ENCODE results near the gene HTRA1.

The HTRA1 gene

GRCh38 chr10:122481296-122482056 lies 20.1 kb downstream of the HTRA1 start:
- no peak overlapping the region for H3K27ac ChIP-seq
- TF ChIP-seq CTCF (conservative IDR thresholded peaks at IDR 0.05) (no peak), ZFX (IDR thresholded peaks at IDR 0.05) (no peak)

- TF ChIP-seq ZFX (IDR thresholded peaks at IDR 0.05) (no peak), CTCF (conservative IDR thresholded peaks at IDR 0.05) (no peak)
Observed at GRCh38 chr10:122484276-122485060, 23.1 kb downstream of the HTRA1 start.

GRCh38 chr10:122485670-122486069 lies 24.3 kb downstream of the HTRA1 start:
- TF ChIP-seq CTCF (conservative IDR thresholded peaks at IDR 0.05) (no peak), ZFX (IDR thresholded peaks at IDR 0.05) (no peak)
- H3K27ac ChIP-seq: no peak overlapping the region

More at GRCh38 chr10:122484276-122485060, 23.1 kb downstream of the HTRA1 start:
- H3K27ac ChIP-seq: no peak overlapping the region

- TF ChIP-seq CTCF (conservative IDR thresholded peaks at IDR 0.05) (no peak), ZFX (IDR thresholded peaks at IDR 0.05) (no peak)
- no peak overlapping the region for H3K27ac ChIP-seq
Observed at GRCh38 chr10:122486406-122487080, 25.2 kb downstream of the HTRA1 start.

GRCh38 chr10:122487174-122487765 lies 25.9 kb downstream of the HTRA1 start:
- TF ChIP-seq ZFX (IDR thresholded peaks at IDR 0.05): no peak
- TF ChIP-seq CTCF (conservative IDR thresholded peaks at IDR 0.05): no peak
- H3K27ac ChIP-seq: no peak overlapping the region

- TF ChIP-seq ZFX (IDR thresholded peaks at IDR 0.05) (no peak), CTCF (conservative IDR thresholded peaks at IDR 0.05) (no peak)
- no peak overlapping the region for H3K27ac ChIP-seq
Observed at GRCh38 chr10:122490268-122490667, 28.9 kb downstream of the HTRA1 start.

Measured in C4-2B (cell line).